Hematopoietic multipotent progenitor cell (in vitro differentiated cells): ENCODE measurements around the gene HOXD1. TPM values are rescaled to one million over a fixed set of nuclear protein-coding genes. Genes with fewer than 3 reads are reported as not detected.

Experiments used
- DNase-seq, 3 donors: peaks; one replicate each; pipeline ENCODE4 v3.0.0-alpha.2; 2011 to 2015; ENCODE audit warnings: low read depth in 2 of 3, low spot score in 2 of 3
- total RNA-seq: library from RNA; depleted of rRNA; stranded (reverse); fragments of >200 nt; gene quantifications from one replicate; pipeline ENCODE4 v1.2.3, GENCODE V29; 2012

The HOXD1 gene
- total RNA-seq, 1 donor = not detected

DNA sequence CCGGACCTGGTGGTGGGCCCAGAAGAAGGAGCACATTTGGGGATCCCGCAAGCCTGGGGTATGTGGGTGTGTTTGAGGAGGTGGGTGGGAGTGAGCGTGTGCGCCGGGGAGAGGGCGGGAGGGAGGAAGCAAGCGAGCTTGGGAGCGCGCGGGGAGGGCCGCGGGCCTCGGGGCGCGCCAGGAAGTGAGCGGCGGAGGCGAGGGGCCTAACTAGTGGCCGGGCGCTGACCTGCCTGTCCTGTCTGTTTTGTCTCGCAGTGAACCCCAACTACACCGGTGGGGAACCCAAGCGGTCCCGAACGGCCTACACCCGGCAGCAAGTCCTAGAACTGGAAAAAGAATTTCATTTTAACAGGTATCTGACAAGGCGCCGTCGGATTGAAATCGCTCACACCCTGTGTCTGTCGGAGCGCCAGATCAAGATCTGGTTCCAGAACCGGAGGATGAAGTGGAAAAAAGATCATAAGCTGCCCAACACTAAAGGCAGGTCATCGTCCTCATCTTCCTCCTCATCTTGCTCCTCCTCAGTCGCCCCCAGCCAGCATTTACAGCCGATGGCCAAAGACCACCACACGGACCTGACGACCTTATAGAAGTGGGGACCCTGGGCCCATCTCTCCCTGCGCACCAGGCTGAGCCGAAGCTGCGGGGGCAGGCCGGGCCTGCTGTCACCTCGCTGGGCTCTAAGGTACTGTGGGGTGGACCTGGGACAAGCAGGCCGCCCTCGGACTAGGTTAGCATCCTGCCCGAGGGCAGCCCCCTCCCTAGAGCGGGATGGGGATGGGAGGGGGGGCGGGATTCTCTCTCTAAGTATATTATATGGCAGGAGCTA is 35.9 kb upstream of the HOXD1 start:
- DNase-seq = no peak

DNA sequence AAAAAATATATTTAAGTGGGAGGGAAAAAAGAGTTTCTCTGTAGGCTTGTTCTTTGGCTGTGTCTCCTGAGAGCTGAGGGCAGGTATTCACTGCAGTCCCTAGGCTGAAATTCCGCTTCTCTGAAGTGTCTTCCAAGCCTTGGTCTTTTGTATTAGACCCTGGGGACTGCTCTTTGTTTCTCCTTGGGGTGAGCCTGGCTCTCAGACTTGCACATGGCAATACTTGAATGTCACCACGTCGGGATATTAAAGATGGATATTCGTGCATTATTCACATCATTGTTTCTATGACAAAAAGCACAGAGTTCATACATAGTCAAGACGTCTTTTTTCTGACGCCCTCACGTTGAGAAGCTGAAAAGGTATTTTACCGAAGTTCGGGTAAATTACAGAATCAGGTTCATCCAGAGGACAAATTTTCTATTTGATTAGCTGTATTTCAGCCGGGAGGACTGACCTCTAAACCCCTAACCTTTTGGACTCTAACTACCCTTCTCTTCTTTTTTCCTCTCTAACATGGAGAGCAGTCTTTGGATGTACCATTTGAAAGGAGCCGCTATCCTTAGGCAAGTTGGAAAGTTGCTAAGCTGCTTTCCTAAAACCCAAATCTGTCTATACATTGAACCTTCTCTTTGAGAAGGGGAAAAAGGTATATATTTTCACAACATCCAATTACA is 33.8 kb upstream of the HOXD1 start:
- no peak for DNase-seq

- DNase-seq = no peak
These were observed 33.0 kb upstream of the HOXD1 start for GRCh38 chr2:176155356-176156044.

- DNase-seq = no peak
These were observed 32.1 kb upstream of the HOXD1 start for GRCh38 chr2:176156301-176156806.

GRCh38 chr2:176156807-176157498 is 31.5 kb upstream of the HOXD1 start, which contains the start of gene HOXD3:
Gene HOXD3 (plus strand): TSS chr2:176157307. CDS start chr2:176169115, 11,808 bp downstream.
- DNase-seq = no peak

DNA sequence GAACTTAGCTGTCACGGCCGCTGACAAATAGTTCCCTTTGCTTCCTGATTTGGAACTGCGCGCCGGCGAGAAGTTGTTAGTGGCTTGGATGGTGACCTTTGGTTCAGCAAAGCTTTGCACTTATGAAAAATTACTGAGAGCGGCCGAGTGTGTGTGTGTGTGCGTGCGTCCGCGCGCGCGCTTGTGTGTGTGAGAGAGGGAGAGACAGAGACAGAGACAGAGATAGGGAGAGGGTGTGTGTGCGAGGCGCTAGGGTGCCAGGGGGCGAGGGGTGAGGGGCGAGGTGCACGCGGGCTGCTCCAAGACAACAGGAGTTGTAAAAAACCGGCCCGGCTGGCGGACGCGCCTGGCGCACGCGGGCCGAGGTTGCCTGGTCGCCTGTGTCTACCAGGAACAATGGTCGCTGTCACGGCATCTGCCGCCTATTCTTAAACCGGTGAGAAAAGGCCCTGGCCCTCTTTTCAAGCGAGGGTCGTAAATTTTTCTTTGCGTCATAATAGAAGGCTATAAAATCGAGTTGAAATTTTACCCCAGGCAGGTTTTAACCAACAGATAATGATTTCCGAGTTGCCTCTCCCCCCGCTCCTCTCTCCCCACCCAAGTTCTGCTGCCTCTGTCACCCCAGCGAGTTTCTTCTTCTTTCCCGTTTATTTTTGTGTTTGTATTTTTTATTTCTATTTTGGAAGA is 30.8 kb upstream of the HOXD1 start:
- DNase-seq = no peak

- no peak for DNase-seq
These were observed 30.3 kb upstream of the HOXD1 start for GRCh38 chr2:176158186-176158591.

GRCh38 chr2:176158855-176159662 is 29.4 kb upstream of the HOXD1 start:
- DNase-seq = no peak

GRCh38 chr2:176159663-176160250 is 28.7 kb upstream of the HOXD1 start:
- DNase-seq = no peak

GRCh38 chr2:176160251-176160985 is 28.1 kb upstream of the HOXD1 start:
- DNase-seq = no peak

DNA sequence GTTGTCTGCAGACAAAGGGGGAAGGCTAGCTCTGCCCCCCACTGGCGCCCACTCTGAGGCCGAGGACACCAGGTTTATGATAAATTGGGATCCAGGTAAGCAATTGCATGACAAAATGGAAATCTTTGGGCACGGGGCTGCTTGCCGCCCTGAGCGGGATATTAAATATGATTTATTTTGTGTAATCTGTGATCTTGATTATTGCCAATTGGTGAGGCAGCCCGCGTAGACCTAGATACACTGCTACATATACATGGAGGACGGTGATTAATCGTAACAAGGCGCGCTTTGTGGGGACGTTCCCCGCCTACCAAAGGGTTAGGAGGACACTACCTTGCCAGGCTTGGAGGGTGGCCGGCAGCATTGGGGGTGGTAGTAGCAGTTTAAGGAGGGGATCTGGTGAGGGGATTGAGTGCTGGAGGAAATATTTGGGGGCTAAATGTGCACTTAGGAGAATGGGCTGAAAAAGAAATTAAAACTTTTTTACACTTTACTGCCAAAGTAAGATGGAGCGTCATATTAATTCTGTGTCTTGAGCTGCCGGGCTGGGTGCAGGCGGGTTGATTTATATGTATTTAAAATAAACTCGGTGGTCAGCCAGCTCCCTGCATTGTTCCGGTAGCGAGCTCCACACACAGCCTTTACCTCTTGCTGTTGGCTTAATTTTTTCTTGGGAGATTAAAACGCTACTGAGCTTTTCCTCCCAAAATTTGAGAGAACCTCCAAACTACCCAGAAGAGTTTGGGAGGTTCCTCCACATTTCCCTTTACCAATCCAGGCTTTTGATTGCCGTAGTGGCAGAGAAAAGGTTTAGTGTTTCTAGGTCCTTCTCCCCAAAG is 27.3 kb upstream of the HOXD1 start:
- no peak for DNase-seq

GRCh38 chr2:176161825-176162626 is 26.4 kb upstream of the HOXD1 start:
- no peak for DNase-seq

GRCh38 chr2:176162911-176163671 is 25.4 kb upstream of the HOXD1 start:
- no peak for DNase-seq

DNA sequence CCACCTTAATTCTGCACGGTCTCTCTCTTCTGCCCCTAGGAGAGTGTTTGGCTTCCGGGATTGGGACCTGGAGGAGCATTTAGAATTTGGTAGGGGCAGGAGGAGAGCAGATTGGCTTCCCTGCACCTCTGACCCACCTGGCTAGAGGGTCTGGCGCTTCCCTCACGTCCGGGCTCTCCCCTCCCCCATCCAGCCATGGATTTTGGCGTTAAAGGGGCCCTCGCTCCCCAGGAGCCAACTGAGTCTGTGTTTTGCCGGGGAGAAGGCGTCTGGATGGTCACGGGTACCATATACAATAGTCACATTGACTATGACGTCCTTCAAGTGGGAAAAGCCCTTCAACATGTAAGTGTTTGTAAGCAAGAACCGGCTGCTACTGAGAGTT is 24.8 kb upstream of the HOXD1 start:
- no peak for DNase-seq

- DNase-seq = no peak
These were observed 24.3 kb upstream of the HOXD1 start for GRCh38 chr2:176164201-176164600.
